Fibroblast of villous mesenchyme (primary cell): ENCODE results near the gene FOXA1. TPM values are rescaled to one million over a fixed set of nuclear protein-coding genes. Genes with fewer than 3 reads are reported as not detected.

Experiments used
- DNase-seq: peaks from one replicate; pipeline ENCODE4 v3.0.0-alpha.2; 2010; ENCODE audit warnings: low read depth
- H3K4me3 ChIP-seq: 2 replicates; pipeline ENCODE4 v1.5.1; 2011; ENCODE audit warnings: low read depth, mild to moderate bottlenecking, low read length
- CTCF ChIP-seq: IDR thresholded peaks from 2 replicates; pipeline ENCODE4 v1.5.1; 2012; ENCODE audit warnings: low read depth, mild to moderate bottlenecking, low read length; ENCODE audit not compliant: insufficient read depth
- total RNA-seq: library from RNA; depleted of rRNA; stranded (reverse); fragments of >200 nt; gene quantifications from 2 replicates; pipeline ENCODE4 v1.2.3, GENCODE V29; 2012

Gene FOXA1
- total RNA-seq, 1 donor, result not detected

DNA sequence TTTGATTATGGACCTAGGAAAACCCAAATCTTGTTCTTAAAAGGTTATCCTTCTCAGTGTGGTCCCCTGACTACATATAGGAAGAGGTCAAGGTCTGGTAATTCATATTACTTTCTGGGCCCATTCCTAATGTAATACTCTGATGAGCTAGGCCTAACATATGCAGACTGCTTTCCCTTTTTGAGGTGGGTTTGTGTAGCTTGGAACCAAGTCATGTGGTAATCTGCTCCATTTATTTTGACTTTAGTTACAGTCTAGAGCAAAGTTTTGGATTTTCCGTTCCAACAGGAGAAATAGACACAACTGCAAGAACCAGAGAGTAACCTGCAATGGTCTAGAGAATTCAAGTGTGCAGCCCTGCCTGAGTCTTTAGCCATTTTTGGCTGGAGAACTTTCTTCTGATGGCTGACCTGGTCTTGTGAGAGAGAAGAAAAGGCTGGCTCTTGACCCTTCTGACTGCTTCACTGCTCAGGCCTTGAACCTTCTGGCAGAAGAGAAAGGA, 22.9 kb upstream of the FOXA1 start:
- no peak for DNase-seq
- TF ChIP-seq CTCF, result no peak
- no peak overlapping the region for H3K4me3 ChIP-seq

GRCh38 chr14:37616853-37617252, 21.8 kb upstream of the FOXA1 start:
- no peak overlapping the region for H3K4me3 ChIP-seq
- no peak for DNase-seq
- TF ChIP-seq CTCF, result no peak

GRCh38 chr14:37615582-37616289, 20.7 kb upstream of the FOXA1 start:
- no peak overlapping the region for H3K4me3 ChIP-seq
- no peak for TF ChIP-seq CTCF
- DNase-seq, result no peak

DNA sequence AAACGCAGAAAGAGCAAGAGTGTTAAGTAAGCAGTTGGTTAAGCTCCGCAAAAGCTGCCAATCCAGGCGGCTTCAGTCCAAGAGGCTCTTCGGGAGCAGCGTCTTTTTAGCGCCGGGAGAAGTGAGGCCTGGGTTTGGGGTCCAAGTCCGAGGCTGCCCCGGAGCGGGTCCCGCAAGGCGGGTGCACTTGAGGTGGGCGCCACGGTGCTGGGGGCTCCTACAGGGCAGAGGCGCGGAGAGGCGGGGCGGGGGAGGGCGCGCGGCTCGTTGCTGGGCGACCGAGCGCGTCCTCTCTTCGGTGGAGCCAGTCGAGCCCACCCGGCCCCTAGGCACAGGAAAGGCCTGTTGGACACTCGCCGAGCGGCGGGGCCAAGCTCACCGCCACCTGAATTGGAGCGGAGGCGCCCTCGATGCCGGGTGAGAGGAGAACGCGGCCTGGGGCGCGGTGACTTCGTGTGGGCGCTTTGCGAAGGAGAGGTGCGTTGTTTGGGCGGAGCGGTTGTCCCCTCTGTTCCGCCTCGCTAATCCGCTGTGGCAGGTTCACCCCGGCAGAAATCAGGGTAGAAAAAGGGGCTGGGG, 16.0 kb upstream of the FOXA1 start:
- TF ChIP-seq CTCF, result no peak
- no peak overlapping the region for H3K4me3 ChIP-seq
- no peak for DNase-seq

- no peak overlapping the region for H3K4me3 ChIP-seq
- no peak for TF ChIP-seq CTCF
- no peak for DNase-seq
Observed at GRCh38 chr14:37608649-37609048, 13.6 kb upstream of the FOXA1 start.

GRCh38 chr14:37606678-37607077, 11.6 kb upstream of the FOXA1 start:
- H3K4me3 ChIP-seq, result no peak overlapping the region
- DNase-seq, result no peak
- TF ChIP-seq CTCF, result no peak
